ENCODE results near the gene UNC5B.

DNA sequence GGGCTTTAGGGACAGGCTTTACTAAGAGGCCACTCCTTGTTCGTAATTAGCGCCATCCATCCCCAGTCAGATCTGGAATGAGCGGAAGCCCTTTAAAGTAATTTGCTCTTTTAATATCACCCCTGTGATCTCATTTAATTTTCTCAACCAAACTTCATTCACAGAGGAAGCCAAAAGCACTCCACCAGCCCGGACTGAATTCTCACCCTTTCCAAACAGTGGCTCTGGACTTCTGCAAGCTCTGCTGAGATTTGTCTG, 43.1 kb downstream of the UNC5B start:
- no peak for TF ChIP-seq POLR2AphosphoS5 (IDR thresholded peaks at IDR 0.05; ENCODE audit: borderline replicate concordance, low read depth, low read length)
- no peak for TF ChIP-seq EZH2 (IDR thresholded peaks at IDR 0.05)
